ENCODE measurements around the gene CEP63. TPM values are rescaled to one million over a fixed set of nuclear protein-coding genes. Genes with fewer than 3 reads are reported as not detected.

CEP63 gene
- total and polyA plus RNA-seq, 9 of the 15 experiments (the other 6 are each of a cell fraction or from before 2014, with no cell fraction given), result 5.1 to 17.8 (median 10.6) TPM

DNA sequence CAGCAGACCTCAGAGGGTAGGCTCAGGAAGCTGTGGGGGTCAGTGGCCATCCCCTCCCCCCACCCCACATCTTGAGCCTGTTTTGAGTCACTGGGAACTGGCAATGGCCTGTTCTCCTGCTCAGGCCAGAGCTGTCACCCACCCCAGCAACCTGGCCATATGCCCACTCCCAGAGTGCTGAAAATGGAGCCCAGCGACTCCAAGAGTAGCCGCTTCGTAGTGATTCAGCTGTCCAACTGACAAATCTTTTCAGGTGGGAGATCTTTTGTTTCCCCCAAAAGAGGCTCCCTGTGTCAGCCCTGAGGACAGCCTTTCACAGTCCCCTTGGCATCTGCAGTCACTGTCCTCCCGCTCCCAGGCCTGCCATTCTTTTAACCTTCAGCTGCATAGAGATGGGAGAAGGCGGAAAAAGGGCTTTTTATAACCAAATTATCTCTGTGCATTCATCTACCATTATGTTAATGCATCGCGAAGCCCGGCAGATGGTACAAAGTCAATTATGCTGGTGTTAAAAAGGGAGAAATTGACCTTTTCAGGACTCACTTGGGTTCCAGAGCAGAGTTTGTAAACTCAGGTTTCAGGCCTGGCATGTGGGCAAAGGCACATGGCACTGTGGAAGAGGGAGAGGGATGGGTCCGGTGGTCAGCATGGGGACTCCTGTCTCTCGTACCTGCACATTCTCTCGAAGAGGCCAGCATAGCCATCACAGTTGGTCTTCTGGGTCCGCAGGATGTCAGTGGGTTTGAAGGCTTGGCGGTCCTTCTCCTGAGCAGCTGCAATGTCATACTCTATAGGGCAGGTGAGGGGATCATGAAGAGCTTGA, 132.8 kb downstream of the CEP63 start:
- BruUV-seq (replicated peaks), result no TSS peak
- intact Hi-C loops (cut with micrococcal nuclease) (no loop called here), in situ Hi-C loops (cut with MboI) (no loop called here)
- FAIRE-seq, result no peak
- DNase-seq (ENCODE audit: extremely low read depth in 1 of 4, low spot score in 3 of 4), result no peak
- H3K9me3 ChIP-seq (replicated peaks; ENCODE audit: control insufficient read depth, insufficient read depth, low read depth, low read length), result no peaks in the 10 kb centered on the region
- ChIA-PET CTCF (ENCODE audit: low intra/inter-chr PET ratio) (no interaction called here), POLR2A (interaction anchor here (0.7 kb wide), 1 partner anchor 524 kb away, joined by 3 read pairs; no protein-coding TSS in a partner anchor)
- no peaks in the 10 kb centered on the region for H3K79me2 ChIP-seq (ENCODE audit: control insufficient read depth, insufficient read depth, low read length)
- H2AFZ ChIP-seq (ENCODE audit: low read depth, low read length), result no peak overlapping the region
- H3K9ac ChIP-seq (ENCODE audit: insufficient read depth in 1 of 2, low read depth in 2 of 2, low read length in 2 of 2), result no peak overlapping the region
- peaks cover 0 to 10% of the 10 kb centered on the region in 2 experiments; a peak in 2 of 5 replicates for H3K27me3 ChIP-seq (ENCODE audit: control insufficient read depth in 2 of 2, insufficient read depth in 2 of 2, low read length in 2 of 2)
- no peak overlapping the region for H3K4me3 ChIP-seq
- no peak for TF ChIP-seq KAT8 (IDR thresholded peaks at IDR 0.05; ENCODE audit: low read depth)
- no peak for TF ChIP-seq ZFP36 (IDR thresholded peaks at IDR 0.05; ENCODE audit: low read depth, low read length, partially characterized antibody)
- no peak for TF ChIP-seq FOXP1 (CRISPR knock-in tag; IDR thresholded peaks at IDR 0.05)
- TF ChIP-seq, protein P1, sequence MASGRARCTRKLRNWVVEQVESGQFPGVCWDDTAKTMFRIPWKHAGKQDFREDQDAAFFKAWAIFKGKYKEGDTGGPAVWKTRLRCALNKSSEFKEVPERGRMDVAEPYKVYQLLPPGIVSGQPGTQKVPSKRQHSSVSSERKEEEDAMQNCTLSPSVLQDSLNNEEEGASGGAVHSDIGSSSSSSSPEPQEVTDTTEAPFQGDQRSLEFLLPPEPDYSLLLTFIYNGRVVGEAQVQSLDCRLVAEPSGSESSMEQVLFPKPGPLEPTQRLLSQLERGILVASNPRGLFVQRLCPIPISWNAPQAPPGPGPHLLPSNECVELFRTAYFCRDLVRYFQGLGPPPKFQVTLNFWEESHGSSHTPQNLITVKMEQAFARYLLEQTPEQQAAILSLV (tag; IDR thresholded peaks at IDR 0.05), result no peak
- no peak for TF ChIP-seq ETS2 (tag; IDR thresholded peaks at IDR 0.05; ENCODE audit: borderline replicate concordance, poor library complexity, severe bottlenecking)
- no peak for TF ChIP-seq GATA2 (CRISPR knock-in tag; IDR thresholded peaks at IDR 0.05)
- no peak for TF ChIP-seq SOX6 (IDR thresholded peaks at IDR 0.05)
- H3K4me2 ChIP-seq (ENCODE audit: insufficient read depth, low read length), result no peak overlapping the region
- WGBS (ENCODE audit: insufficient coverage, low coverage, missing lambda C conversion rate), result under 1% methylated on average over 12 of the region's 13 CpGs
- no peaks in the 10 kb centered on the region for H3K36me3 ChIP-seq (ENCODE audit: control insufficient read depth, insufficient read depth, low read length)
- no peak overlapping the region for H3K27ac ChIP-seq (ENCODE audit: extremely low read depth, low read depth, low read length)
- no peaks in the 10 kb centered on the region for H3K9me1 ChIP-seq (ENCODE audit: control insufficient read depth, insufficient read depth, low read length)
- no peaks in the 10 kb centered on the region for H4K20me1 ChIP-seq (replicated peaks; ENCODE audit: control insufficient read depth, insufficient read depth, low read length)
- H3K4me1 ChIP-seq (replicated peaks in 1 of 2; ENCODE audit: control insufficient read depth in 2 of 2, insufficient read depth in 2 of 2, low read length in 2 of 2), result no peaks in the 10 kb centered on the region
- no peak for ATAC-seq
